GM20000 (cell line): ENCODE measurements around the gene BTC.

Experiments
- DNase-seq: peaks from one replicate; pipeline ENCODE4 v3.0.0; 2012; ENCODE audit warnings: low spot score
- TF ChIP-seq, protein P1 (sequence below): IDR thresholded peaks from 2 replicates; pipeline ENCODE4 v1.5.1; 2012; ENCODE audit warnings: mild to moderate bottlenecking, control low read depth; ENCODE audit errors: extremely low read depth, missing control alignments

BTC gene, protein sequence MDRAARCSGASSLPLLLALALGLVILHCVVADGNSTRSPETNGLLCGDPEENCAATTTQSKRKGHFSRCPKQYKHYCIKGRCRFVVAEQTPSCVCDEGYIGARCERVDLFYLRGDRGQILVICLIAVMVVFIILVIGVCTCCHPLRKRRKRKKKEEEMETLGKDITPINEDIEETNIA

DNA sequence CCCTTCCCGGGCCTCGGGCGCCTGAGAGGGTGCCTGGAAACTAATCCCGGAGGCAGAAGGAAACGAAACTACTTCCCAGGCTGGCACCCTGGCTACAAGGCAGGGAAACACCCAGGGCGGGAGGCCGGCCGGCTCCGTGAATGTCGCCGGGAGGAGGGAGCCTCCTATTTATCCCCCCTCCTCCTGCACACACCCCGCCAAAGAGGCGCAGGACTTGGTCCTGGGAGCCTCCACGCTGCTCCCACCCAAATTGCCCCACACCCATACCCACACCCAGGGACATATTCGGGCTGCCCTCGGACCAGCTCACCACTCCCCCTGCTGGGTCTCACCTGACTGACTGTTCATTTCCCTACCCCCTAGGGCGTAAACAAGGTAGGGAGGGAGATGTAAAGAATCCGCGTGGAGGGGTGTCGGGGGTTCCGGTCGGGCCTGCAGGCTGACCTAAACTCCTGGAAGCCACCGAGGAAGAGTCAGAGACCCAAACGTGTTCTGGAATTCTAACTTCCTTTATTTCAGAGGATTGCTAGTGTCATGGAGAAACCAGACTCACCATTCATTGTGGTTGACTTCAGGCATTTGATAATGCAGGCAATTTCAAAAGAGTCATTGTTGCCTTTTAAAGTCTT, at the start of gene BTC:
Gene BTC (minus strand): TSS at position 142 of the 629 bp plus-strand sequence. CDS start 198 bp downstream, outside the sequence.
- DNase-seq, result no peak

DNA sequence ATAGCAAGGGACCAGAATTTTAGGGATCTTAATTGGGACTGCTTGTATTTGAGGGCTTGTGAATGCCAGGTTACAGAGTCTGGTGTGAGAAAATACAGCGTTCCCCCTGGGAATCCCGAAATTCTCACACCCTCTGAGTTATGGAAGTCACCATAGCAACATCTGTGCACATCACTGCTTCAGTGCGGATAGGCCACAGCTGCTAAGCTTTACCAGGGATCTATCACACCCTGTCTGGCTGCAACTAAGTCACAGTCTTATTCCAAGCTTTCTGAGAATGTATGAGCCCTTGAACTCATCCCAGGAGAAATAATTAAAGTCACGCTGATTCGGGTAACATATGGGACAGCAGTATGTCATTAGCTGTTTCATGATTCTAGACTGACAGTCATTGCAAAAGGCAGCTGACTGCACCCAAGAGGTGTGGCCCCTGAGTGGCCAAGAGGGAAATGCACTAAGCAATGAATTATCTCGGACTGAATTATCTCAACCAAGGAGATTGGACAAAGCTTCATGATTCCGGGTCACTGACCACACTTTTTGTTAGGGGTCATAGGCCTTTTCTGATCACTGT, 46.7 kb upstream of the BTC start:
- DNase-seq, result no peak
- TF ChIP-seq, protein P1, sequence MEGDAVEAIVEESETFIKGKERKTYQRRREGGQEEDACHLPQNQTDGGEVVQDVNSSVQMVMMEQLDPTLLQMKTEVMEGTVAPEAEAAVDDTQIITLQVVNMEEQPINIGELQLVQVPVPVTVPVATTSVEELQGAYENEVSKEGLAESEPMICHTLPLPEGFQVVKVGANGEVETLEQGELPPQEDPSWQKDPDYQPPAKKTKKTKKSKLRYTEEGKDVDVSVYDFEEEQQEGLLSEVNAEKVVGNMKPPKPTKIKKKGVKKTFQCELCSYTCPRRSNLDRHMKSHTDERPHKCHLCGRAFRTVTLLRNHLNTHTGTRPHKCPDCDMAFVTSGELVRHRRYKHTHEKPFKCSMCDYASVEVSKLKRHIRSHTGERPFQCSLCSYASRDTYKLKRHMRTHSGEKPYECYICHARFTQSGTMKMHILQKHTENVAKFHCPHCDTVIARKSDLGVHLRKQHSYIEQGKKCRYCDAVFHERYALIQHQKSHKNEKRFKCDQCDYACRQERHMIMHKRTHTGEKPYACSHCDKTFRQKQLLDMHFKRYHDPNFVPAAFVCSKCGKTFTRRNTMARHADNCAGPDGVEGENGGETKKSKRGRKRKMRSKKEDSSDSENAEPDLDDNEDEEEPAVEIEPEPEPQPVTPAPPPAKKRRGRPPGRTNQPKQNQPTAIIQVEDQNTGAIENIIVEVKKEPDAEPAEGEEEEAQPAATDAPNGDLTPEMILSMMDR, result no peak

More for the DNA sequence above, at the start of gene BTC:
- TF ChIP-seq, protein P1, result no peak

DNA sequence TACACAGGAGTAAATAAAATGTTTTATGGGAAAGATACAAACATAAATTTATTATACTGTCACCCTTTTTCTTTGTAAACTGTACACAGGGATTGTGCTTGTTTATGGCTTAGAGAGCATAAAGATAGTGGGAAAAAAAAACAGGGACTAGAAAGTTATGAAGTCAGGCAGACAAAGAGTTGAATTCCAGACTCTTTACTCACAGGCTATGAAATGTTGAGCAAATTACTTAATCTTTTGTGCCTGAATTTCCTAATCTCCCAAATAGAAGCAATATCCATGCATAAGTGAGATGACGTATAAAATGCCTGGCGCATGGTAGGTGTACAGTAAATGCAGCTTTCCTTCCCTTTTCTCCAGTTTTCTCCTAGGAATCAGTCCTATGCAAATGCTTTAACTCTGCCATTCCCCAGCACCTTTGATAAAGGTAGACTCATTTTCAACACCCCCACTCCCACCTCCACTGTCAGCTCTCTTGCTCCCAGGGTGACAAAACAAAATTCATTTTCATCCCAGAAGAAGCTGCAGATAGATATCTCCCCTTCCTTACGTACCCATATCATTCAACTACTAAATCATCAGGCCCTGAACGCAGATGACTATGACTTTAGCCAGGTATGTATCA, 44.5 kb upstream of the BTC start:
- no peak for DNase-seq
- TF ChIP-seq, protein P1, result no peak

DNA sequence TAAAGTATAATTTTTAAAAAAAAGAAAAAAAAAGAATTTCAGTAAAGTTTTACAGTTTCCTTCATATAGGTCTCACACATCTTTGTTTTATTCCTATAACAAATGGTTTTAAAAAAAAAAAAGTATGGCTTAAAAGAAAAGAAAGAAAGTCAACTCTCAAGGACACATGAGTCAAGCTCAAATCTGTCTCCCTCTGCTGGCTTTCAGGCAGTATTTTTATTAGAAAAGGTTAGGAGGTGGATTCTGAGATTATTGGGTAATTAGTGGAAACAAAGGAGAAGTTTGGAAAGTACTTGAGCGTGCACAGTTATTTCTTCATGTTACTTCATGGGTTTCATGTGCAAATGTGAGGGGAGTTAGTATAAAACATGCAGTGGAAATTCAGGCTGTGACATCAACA, 36.6 kb upstream of the BTC start:
- DNase-seq, result no peak
- TF ChIP-seq, protein P1, result no peak

DNA sequence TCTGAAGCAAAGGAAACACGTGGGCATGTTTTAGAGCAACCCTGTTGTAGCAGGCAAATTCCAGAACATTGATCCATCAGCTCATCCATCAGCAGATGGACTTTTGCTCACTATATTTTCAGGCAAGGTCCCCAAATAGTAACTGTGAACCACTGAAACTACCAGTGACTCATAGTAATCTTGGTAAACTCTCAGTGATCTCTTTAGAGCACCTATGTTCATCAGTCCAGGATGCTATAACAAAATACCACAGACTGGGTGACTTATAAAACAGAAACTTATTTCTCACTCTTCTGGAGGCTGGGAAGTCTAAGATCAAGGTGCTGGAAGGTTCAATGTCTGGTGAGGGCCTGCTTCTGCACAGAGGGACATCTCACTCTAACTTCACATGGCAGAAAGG, 28.9 kb upstream of the BTC start:
- TF ChIP-seq, protein P1, result no peak
- no peak for DNase-seq

DNA sequence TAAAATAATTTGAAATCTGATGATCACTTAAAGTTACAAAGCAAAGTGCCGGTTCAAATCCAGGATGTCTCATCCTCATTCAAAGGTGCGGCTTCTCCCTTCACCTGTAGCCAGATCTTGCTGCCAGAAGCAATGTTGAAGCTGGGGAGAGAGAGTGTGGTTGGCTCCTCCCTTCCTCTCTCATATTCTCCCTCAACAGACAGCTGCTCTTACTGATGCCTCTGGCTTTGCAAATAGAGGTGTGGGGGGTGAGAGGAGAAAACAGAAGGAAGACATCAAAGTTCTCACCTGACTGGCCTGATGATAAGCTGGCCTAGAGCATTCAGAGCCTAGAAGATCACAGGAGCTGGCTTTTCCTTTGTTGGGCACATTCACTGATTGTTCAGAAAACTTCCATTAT, 28.3 kb upstream of the BTC start:
- TF ChIP-seq, protein P1, result no peak

DNA sequence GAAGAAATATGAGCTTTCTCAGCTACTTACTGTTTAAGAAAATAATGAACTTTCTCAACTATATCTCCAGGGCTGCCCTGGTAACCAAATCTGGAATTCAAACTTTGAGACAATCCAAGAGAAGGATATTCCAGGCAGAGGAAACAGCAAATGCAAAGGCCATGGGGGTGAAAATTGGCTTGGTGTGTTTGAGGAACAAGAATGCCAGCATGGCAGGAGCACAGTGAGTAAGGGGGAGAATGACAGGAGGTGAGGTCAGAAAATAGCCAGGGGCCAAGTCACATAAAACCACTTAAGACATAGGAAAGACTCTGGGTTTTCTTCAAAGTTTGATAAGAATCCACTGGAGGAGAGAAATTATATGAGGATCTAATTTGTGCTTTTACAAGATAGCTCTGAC, 27.2 kb upstream of the BTC start:
- no peak for DNase-seq
- TF ChIP-seq, protein P1, result no peak

More for the DNA sequence above, 28.3 kb upstream of the BTC start:
- no peak for DNase-seq
